ENCODE data around the gene SCN5A. TPM values are rescaled to one million over a fixed set of nuclear protein-coding genes. Genes with fewer than 3 reads are reported as not detected.

SCN5A gene
- total and polyA plus RNA-seq, 2 of the 4 experiments (the other 2 are of a cell fraction): 1.9 to 2.0 TPM

DNA sequence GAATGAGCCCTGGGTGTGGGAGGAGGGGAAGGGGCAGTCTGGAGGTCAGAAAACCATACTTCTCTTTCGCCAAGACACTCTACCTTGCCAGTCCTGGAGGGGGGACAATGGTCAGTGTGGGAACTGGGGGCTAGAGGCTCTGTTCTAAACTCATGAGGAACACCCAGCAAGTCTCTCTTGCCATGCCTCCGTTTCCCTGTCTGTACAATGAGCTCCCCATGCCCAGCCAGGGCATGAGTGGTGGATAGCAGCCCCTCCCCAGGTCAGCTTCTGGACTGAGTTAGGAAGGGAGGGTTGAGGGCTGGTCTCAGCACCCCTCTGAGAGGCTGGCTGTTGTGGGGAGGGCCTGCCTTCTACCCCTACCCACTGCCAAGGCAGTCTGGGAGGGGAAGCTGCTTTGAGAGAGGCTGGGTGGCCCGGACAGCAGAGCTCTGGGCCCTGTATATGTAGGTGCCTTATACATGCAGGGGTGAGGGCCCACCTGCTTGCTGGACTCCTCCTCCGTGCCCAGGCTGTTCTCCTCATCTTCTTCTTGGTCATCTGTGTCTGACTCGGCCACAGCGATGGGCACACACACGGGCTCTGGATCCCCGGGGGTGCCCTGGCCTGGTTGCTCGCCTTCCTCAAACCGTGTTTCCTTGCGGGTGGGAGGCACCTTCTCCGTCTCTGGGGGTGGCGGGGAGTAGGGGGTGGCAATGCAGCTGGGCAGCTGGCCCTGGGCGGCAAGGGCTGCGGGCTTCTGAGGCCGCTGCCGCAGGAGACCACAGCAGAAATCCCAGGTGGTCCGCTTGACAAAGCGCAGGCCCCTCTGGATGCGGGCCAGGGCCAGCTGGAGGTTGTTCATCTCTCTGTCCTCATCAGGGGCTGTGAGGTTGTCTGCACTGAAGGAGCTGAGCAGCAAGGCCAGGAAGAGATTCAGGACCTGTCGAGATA, 68.8 kb downstream of the SCN5A start:
- ATAC-seq (ENCODE audit: low read depth) (no peak), DNase-seq (no peak)
- no peak overlapping the region for H3K18ac ChIP-seq (ENCODE audit: low read depth, low read length)
- H4K91ac ChIP-seq (ENCODE audit: insufficient read depth, low read depth, low read length): no peak overlapping the region
- no peaks in the 10 kb centered on the region for H3K4me1 ChIP-seq (ENCODE audit: control insufficient read depth, insufficient read depth, low read length)
- no peak overlapping the region for H2BK20ac ChIP-seq (ENCODE audit: low read depth, low read length)
- no peak overlapping the region for H3K27ac ChIP-seq (ENCODE audit: insufficient read depth, low read length)
- no peak overlapping the region for H4K5ac ChIP-seq (ENCODE audit: low read depth, low read length)
- 35% methylated on average over 6 of the region's 21 CpGs; no CpG with 5 or more reads in 1 of the 2 experiments for WGBS, 2 experiments (ENCODE audit: extremely low coverage in 2 of 2, insufficient read length in 1 of 2)
- ChIA-PET POLR2A (ENCODE audit: unreplicated experiment) (no interaction called here), CTCF (no interaction called here)
- H3K36me3 ChIP-seq (ENCODE audit: control insufficient read depth, insufficient read depth, low read length): no peaks in the 10 kb centered on the region
- no peaks in the 10 kb centered on the region for H3K9me3 ChIP-seq (ENCODE audit: control insufficient read depth, insufficient read depth, low read length)
- no peak overlapping the region for H2AFZ ChIP-seq (replicated peaks; ENCODE audit: low read length, poor library complexity)
- H3K27me3 ChIP-seq (ENCODE audit: control insufficient read depth, insufficient read depth, low read length): no peaks in the 10 kb centered on the region
- no peak overlapping the region for H2BK5ac ChIP-seq (ENCODE audit: low read depth, low read length, poor library complexity, severe bottlenecking)
- no peak overlapping the region for H3K4me3 ChIP-seq (ENCODE audit: insufficient read depth, low read depth, low read length)
- no peaks in the 10 kb centered on the region for H3K79me1 ChIP-seq (ENCODE audit: low read depth in 1 of 2, low read length in 2 of 2)
- H4K20me1 ChIP-seq (ENCODE audit: insufficient read depth, low read length): no peaks in the 10 kb centered on the region
- H3K23ac ChIP-seq (ENCODE audit: low read depth, low read length): no peak overlapping the region
- no peak overlapping the region for H2AK9ac ChIP-seq (replicated peaks; ENCODE audit: low read depth, low read length, poor library complexity)
- no peak overlapping the region for H3K14ac ChIP-seq (replicated peaks; ENCODE audit: low read depth, low read length)
- no peak overlapping the region for H2AK5ac ChIP-seq (ENCODE audit: low read depth, low read length)
- in situ Hi-C loops (cut with MboI; ENCODE audit: low sequenced_read_pairs) (no loop called here), dilution Hi-C loops (cut with HindIII; ENCODE audit: low sequenced_read_pairs, unreplicated experiment) (no loop called here), intact Hi-C loops (cut with micrococcal nuclease) (no loop called here)
- no peak overlapping the region for H3K4me2 ChIP-seq (ENCODE audit: low read depth, low read length)
- BruUV-seq (replicated peaks): no TSS peak
- no peak overlapping the region for H3K56ac ChIP-seq (ENCODE audit: extremely low read depth, insufficient read depth, low read length)
- H2BK120ac ChIP-seq (ENCODE audit: low read depth, low read length): no peak overlapping the region
- H3K9ac ChIP-seq (ENCODE audit: low read depth, low read length): no peak overlapping the region
- no peak overlapping the region for H3K4ac ChIP-seq (ENCODE audit: low read depth, low read length)
- no peak overlapping the region for H2BK15ac ChIP-seq (ENCODE audit: low read depth, low read length)
- no peaks in the 10 kb centered on the region for H3K9me1 ChIP-seq (ENCODE audit: insufficient read depth, low read length)
- no peak overlapping the region for H4K8ac ChIP-seq (ENCODE audit: low read depth in 2 of 2, low read length in 2 of 2)
- TF ChIP-seq RCOR1 (IDR thresholded peaks at IDR 0.05; ENCODE audit: insufficient replicate concordance, low read length) (no peak), FOS (IDR thresholded peaks at IDR 0.05; ENCODE audit: low read depth, low read length) (no peak), CHD1 (IDR thresholded peaks at IDR 0.05; ENCODE audit: low read depth, low read length) (no peak), CEBPB (IDR thresholded peaks at IDR 0.05; ENCODE audit: low read depth, low read length) (no peak), NFE2L2 (IDR thresholded peaks at IDR 0.05; ENCODE audit: low read depth, low read length) (no peak), RAD21 (IDR thresholded peaks at IDR 0.05; ENCODE audit: low read length) (no peak), MAZ (IDR thresholded peaks at IDR 0.05; ENCODE audit: borderline replicate concordance, low read depth, low read length) (no peak), MXI1 (IDR thresholded peaks at IDR 0.05; ENCODE audit: borderline replicate concordance, low read depth, low read length) (no peak), SMC3 (IDR thresholded peaks at IDR 0.05; ENCODE audit: low read depth, low read length) (no peak), MAFK (IDR thresholded peaks at IDR 0.05; ENCODE audit: low read depth, low read length) (no peak), POLR2A (IDR thresholded peaks at IDR 0.05; ENCODE audit: low read depth, low read length) (no peak), RFX5 (IDR thresholded peaks at IDR 0.05; ENCODE audit: low read depth, low read length) (no peak), USF2 (IDR thresholded peaks at IDR 0.05; ENCODE audit: low read depth, low read length) (no peak)
- TF ChIP-seq, protein P1, sequence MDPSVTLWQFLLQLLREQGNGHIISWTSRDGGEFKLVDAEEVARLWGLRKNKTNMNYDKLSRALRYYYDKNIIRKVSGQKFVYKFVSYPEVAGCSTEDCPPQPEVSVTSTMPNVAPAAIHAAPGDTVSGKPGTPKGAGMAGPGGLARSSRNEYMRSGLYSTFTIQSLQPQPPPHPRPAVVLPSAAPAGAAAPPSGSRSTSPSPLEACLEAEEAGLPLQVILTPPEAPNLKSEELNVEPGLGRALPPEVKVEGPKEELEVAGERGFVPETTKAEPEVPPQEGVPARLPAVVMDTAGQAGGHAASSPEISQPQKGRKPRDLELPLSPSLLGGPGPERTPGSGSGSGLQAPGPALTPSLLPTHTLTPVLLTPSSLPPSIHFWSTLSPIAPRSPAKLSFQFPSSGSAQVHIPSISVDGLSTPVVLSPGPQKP (IDR thresholded peaks at IDR 0.05; ENCODE audit: borderline replicate concordance, low read depth, low read length): no peak
- TF ChIP-seq, protein P2, sequence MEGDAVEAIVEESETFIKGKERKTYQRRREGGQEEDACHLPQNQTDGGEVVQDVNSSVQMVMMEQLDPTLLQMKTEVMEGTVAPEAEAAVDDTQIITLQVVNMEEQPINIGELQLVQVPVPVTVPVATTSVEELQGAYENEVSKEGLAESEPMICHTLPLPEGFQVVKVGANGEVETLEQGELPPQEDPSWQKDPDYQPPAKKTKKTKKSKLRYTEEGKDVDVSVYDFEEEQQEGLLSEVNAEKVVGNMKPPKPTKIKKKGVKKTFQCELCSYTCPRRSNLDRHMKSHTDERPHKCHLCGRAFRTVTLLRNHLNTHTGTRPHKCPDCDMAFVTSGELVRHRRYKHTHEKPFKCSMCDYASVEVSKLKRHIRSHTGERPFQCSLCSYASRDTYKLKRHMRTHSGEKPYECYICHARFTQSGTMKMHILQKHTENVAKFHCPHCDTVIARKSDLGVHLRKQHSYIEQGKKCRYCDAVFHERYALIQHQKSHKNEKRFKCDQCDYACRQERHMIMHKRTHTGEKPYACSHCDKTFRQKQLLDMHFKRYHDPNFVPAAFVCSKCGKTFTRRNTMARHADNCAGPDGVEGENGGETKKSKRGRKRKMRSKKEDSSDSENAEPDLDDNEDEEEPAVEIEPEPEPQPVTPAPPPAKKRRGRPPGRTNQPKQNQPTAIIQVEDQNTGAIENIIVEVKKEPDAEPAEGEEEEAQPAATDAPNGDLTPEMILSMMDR (conservative IDR thresholded peaks at IDR 0.05; ENCODE audit: low read depth, low read length): no peak

Measured in IMR-90 (cell line).